Measurements from ENCODE around the gene HMGXB3. TPM values are rescaled to one million over a fixed set of nuclear protein-coding genes. Genes with fewer than 3 reads are reported as not detected.

Gene HMGXB3
- total and polyA plus RNA-seq, 2 of the 13 experiments (the other 11 are each of a cell fraction or from before 2014, with no cell fraction given) = 18.8 to 23.8 TPM

DNA sequence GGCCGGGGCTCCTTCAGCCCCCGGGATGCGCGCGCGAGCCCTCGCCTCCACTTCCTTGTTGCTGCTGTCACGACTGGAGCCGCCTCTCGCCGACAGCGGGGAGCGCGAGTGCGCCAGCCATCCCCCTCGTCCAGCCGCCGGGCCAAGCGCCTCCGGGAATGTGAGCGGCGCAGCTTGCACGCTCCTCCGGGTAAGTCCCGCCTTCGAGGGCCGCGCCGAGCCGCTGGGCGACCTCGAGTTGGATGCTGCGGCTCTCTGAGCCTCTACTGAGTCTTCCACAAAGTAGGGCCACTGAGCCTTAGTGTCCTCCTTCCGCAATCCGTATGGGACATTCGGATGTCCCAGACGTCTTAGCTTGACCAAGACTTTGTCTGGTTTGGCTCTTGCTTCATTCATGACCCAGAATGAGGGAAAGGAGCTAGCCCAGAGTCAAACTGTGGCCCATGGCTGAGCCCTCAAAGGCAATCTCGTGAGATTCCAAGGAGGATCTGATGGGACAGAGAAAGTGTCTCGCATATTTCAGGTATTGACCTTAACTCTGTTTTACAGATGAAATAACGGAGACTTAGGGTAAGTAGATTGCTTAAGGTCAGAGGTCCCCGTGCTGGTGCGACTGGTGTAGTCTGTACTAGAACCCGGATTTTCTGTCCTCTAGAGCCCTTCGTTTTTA is 586 bp downstream of the HMGXB3 start (continued):
- TF ChIP-seq ZC3H13 (CRISPR knock-in tag; IDR thresholded peaks at IDR 0.05) (0 out of 2 replicates have a peak, but pooled peaks have one; percentile 35), ZNF460 (CRISPR knock-in tag; IDR thresholded peaks at IDR 0.05; ENCODE audit: borderline replicate concordance) (no peak), NR1H2 (CRISPR knock-in tag; IDR thresholded peaks at IDR 0.05; ENCODE audit: borderline replicate concordance, low read depth) (peak; percentile 21; the same call in 1 of the 2 replicates), HDAC6 (IDR thresholded peaks at IDR 0.05; ENCODE audit: low read depth, low read length) (no peak), KDM4B (CRISPR knock-in tag; IDR thresholded peaks at IDR 0.05) (no peak), ARID2 (CRISPR knock-in tag; IDR thresholded peaks at IDR 0.05; ENCODE audit: borderline replicate concordance) (no peak), MATR3 (CRISPR knock-in tag; IDR thresholded peaks at IDR 0.05) (no peak), ADNP (CRISPR knock-in tag; IDR thresholded peaks at IDR 0.05) (0 out of 2 replicates have a peak, but pooled peaks have one; percentile 36), MTF2 (CRISPR knock-in tag; IDR thresholded peaks at IDR 0.05; ENCODE audit: borderline replicate concordance) (no peak), HNRNPLL (IDR thresholded peaks at IDR 0.05; ENCODE audit: low read depth, low read length, poor library complexity, severe bottlenecking) (peak; percentile 11), DR1 (CRISPR knock-in tag; IDR thresholded peaks at IDR 0.05) (no peak), ZNF572 (CRISPR knock-in tag; IDR thresholded peaks at IDR 0.05) (no peak), ZSCAN22 (CRISPR knock-in tag; IDR thresholded peaks at IDR 0.05) (no peak), HCFC1 (IDR thresholded peaks at IDR 0.05; ENCODE audit: low read depth, low read length) (no peak), KAT7 (CRISPR knock-in tag; IDR thresholded peaks at IDR 0.05; ENCODE audit: borderline replicate concordance) (no peak; the same call in 1 of the 2 replicates), FOSL1 (CRISPR knock-in tag; IDR thresholded peaks at IDR 0.05; ENCODE audit: borderline replicate concordance) (no peak)
- TF ChIP-seq, protein P1, sequence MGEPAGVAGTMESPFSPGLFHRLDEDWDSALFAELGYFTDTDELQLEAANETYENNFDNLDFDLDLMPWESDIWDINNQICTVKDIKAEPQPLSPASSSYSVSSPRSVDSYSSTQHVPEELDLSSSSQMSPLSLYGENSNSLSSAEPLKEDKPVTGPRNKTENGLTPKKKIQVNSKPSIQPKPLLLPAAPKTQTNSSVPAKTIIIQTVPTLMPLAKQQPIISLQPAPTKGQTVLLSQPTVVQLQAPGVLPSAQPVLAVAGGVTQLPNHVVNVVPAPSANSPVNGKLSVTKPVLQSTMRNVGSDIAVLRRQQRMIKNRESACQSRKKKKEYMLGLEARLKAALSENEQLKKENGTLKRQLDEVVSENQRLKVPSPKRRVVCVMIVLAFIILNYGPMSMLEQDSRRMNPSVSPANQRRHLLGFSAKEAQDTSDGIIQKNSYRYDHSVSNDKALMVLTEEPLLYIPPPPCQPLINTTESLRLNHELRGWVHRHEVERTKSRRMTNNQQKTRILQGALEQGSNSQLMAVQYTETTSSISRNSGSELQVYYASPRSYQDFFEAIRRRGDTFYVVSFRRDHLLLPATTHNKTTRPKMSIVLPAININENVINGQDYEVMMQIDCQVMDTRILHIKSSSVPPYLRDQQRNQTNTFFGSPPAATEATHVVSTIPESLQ (CRISPR knock-in tag; conservative IDR thresholded peaks at IDR 0.05) = no peak
- TF ChIP-seq, protein P2, sequence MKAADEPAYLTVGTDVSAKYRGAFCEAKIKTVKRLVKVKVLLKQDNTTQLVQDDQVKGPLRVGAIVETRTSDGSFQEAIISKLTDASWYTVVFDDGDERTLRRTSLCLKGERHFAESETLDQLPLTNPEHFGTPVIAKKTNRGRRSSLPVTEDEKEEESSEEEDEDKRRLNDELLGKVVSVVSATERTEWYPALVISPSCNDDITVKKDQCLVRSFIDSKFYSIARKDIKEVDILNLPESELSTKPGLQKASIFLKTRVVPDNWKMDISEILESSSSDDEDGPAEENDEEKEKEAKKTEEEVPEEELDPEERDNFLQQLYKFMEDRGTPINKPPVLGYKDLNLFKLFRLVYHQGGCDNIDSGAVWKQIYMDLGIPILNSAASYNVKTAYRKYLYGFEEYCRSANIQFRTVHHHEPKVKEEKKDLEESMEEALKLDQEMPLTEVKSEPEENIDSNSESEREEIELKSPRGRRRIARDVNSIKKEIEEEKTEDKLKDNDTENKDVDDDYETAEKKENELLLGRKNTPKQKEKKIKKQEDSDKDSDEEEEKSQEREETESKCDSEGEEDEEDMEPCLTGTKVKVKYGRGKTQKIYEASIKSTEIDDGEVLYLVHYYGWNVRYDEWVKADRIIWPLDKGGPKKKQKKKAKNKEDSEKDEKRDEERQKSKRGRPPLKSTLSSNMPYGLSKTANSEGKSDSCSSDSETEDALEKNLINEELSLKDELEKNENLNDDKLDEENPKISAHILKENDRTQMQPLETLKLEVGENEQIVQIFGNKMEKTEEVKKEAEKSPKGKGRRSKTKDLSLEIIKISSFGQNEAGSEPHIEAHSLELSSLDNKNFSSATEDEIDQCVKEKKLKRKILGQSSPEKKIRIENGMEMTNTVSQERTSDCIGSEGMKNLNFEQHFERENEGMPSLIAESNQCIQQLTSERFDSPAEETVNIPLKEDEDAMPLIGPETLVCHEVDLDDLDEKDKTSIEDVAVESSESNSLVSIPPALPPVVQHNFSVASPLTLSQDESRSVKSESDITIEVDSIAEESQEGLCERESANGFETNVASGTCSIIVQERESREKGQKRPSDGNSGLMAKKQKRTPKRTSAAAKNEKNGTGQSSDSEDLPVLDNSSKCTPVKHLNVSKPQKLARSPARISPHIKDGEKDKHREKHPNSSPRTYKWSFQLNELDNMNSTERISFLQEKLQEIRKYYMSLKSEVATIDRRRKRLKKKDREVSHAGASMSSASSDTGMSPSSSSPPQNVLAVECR (CRISPR knock-in tag; IDR thresholded peaks at IDR 0.05; ENCODE audit: borderline replicate concordance) = no peak
- TF ChIP-seq, protein P3, sequence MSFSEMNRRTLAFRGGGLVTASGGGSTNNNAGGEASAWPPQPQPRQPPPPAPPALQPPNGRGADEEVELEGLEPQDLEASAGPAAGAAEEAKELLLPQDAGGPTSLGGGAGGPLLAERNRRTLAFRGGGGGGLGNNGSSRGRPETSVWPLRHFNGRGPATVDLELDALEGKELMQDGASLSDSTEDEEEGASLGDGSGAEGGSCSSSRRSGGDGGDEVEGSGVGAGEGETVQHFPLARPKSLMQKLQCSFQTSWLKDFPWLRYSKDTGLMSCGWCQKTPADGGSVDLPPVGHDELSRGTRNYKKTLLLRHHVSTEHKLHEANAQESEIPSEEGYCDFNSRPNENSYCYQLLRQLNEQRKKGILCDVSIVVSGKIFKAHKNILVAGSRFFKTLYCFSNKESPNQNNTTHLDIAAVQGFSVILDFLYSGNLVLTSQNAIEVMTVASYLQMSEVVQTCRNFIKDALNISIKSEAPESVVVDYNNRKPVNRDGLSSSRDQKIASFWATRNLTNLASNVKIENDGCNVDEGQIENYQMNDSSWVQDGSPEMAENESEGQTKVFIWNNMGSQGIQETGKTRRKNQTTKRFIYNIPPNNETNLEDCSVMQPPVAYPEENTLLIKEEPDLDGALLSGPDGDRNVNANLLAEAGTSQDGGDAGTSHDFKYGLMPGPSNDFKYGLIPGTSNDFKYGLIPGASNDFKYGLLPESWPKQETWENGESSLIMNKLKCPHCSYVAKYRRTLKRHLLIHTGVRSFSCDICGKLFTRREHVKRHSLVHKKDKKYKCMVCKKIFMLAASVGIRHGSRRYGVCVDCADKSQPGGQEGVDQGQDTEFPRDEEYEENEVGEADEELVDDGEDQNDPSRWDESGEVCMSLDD (CRISPR knock-in tag; IDR thresholded peaks at IDR 0.05; ENCODE audit: borderline replicate concordance) = no peak
- TF ChIP-seq, protein P4, sequence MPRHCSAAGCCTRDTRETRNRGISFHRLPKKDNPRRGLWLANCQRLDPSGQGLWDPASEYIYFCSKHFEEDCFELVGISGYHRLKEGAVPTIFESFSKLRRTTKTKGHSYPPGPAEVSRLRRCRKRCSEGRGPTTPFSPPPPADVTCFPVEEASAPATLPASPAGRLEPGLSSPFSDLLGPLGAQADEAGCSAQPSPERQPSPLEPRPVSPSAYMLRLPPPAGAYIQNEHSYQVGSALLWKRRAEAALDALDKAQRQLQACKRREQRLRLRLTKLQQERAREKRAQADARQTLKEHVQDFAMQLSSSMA (CRISPR knock-in tag; IDR thresholded peaks at IDR 0.05) = no peak
